MM.1S (cell line): ENCODE data around the gene KLF6.

Experiments used
- DNase-seq: peaks from one replicate; pipeline ENCODE4 v3.0.0-alpha.2; 2015
- H2AFZ ChIP-seq: fragments of 300-600 bp; sonication (generic); 2 replicates; pipeline ENCODE4 v1.6.0; 2016; ENCODE audit warnings: antibody characterized with exemption, low read length
- H3F3A ChIP-seq: fragments of 300-600 bp; sonication (generic); 2 replicates; pipeline ENCODE4 v1.6.1; 2016; ENCODE audit warnings: mild to moderate bottlenecking, antibody characterized with exemption, low read length, moderate library complexity, mixed read lengths; ENCODE audit not compliant: insufficient read depth
- H3K27ac ChIP-seq: fragments of 300-600 bp; sonication (generic); 2 replicates; pipeline ENCODE4 v1.5.1; 2016; ENCODE audit warnings: mild to moderate bottlenecking, low read length
- H3K27me3 ChIP-seq: fragments of 300-600 bp; sonication (generic); replicated peaks from 2 replicates; pipeline ENCODE4 v1.6.0; 2016; ENCODE audit warnings: low read length; ENCODE audit not compliant: insufficient read depth
- H3K36me3 ChIP-seq: fragments of 300-600 bp; sonication (generic); replicated peaks from 2 replicates; pipeline ENCODE4 v1.6.1; 2016; ENCODE audit warnings: mild to moderate bottlenecking, low read length, mixed read lengths; ENCODE audit not compliant: insufficient read depth
- H3K4me1 ChIP-seq: fragments of 300-600 bp; sonication (generic); 2 replicates; pipeline ENCODE4 v1.6.1; 2016; ENCODE audit warnings: low read length, mixed read lengths
- H3K4me2 ChIP-seq: fragments of 300-600 bp; sonication (generic); 2 replicates; pipeline ENCODE4 v1.6.0; 2016; ENCODE audit warnings: low read depth, low read length
- H3K4me3 ChIP-seq: fragments of 300-600 bp; sonication (generic); 2 replicates; pipeline ENCODE4 v1.5.1; 2016; ENCODE audit warnings: low read length, mixed read lengths
- H3K79me2 ChIP-seq: fragments of 300-600 bp; sonication (generic); 2 replicates; pipeline ENCODE4 v1.6.1; 2016; ENCODE audit warnings: mixed run types, low read length, mixed read lengths
- H3K9ac ChIP-seq: fragments of 300-600 bp; sonication (generic); 2 replicates; pipeline ENCODE4 v1.6.1; 2016; ENCODE audit warnings: low read length, mixed read lengths
- H3K9me2 ChIP-seq: fragments of 300-600 bp; sonication (generic); replicated peaks from 2 replicates; pipeline ENCODE4 v1.6.1; 2016; ENCODE audit warnings: mild to moderate bottlenecking, low read length, mixed read lengths; ENCODE audit not compliant: insufficient read depth
- H3K9me3 ChIP-seq: fragments of 300-600 bp; sonication (generic); replicated peaks from 2 replicates; pipeline ENCODE4 v1.6.1; 2016; ENCODE audit warnings: mild to moderate bottlenecking, low read length, mixed read lengths; ENCODE audit not compliant: insufficient read depth
- H4K20me1 ChIP-seq: fragments of 300-600 bp; sonication (generic); 2 replicates; pipeline ENCODE4 v1.6.1; 2016; ENCODE audit warnings: mild to moderate bottlenecking, low read length, moderate library complexity, mixed read lengths; ENCODE audit not compliant: insufficient read depth
- CTCF ChIP-seq: fragments of 300-600 bp; sonication (generic); IDR thresholded peaks from 2 replicates; pipeline ENCODE4 v1.5.1; 2016; ENCODE audit warnings: antibody characterized with exemption, low read length, mixed read lengths
- EZH2 ChIP-seq: fragments of 300-600 bp; sonication (generic); optimal IDR thresholded peaks from 2 replicates; pipeline ENCODE3; 2017; ENCODE audit warnings: low read depth, mild to moderate bottlenecking, antibody characterized with exemption, low read length, mixed read lengths
- EZH2phosphoT487 ChIP-seq: fragments of 300-600 bp; sonication (generic); IDR thresholded peaks from 2 replicates; pipeline ENCODE4 v1.6.1; 2018; ENCODE audit warnings: antibody characterized with exemption, low read length

Gene KLF6

GRCh38 chr10:3789621-3790020 lies 4.6 kb upstream of the KLF6 start:
- Histone ChIP-seq H3K9me2 (no peaks in the 10 kb centered on the region), H3K4me2 (no peak overlapping the region), H3K4me1 (no peaks in the 10 kb centered on the region), H3F3A (peaks cover 8% of the 10 kb centered on the region), H3K9me3 (no peaks in the 10 kb centered on the region), H2AFZ (no peak overlapping the region), H4K20me1 (no peaks in the 10 kb centered on the region), H3K36me3 (no peaks in the 10 kb centered on the region), H3K27me3 (no peaks in the 10 kb centered on the region), H3K9ac (no peak overlapping the region), H3K4me3 (no peak overlapping the region), H3K27ac (no peak overlapping the region), H3K79me2 (peaks cover 7% of the 10 kb centered on the region)
- no peak for TF ChIP-seq CTCF
- DNase-seq: no peak

- Histone ChIP-seq H3K4me3 (no peak overlapping the region), H3K9me2 (no peaks in the 10 kb centered on the region), H3K9me3 (no peaks in the 10 kb centered on the region), H3K27ac (no peak overlapping the region), H3K79me2 (peaks cover 25% of the 10 kb centered on the region), H2AFZ (no peak overlapping the region), H3K4me2 (no peak overlapping the region), H4K20me1 (no peaks in the 10 kb centered on the region), H3K9ac (no peak overlapping the region), H3K27me3 (no peaks in the 10 kb centered on the region), H3K36me3 (no peaks in the 10 kb centered on the region), H3K4me1 (no peaks in the 10 kb centered on the region), H3F3A (peaks cover 26% of the 10 kb centered on the region)
- DNase-seq: no peak
- TF ChIP-seq EZH2phosphoT487 (no peak), EZH2 (no peak), CTCF (no peak)
Measured at GRCh38 chr10:3787816-3788215, 2.8 kb upstream of the KLF6 start.

GRCh38 chr10:3787016-3787400 lies 2.0 kb upstream of the KLF6 start:
- Histone ChIP-seq H3K4me2 (no peak overlapping the region), H3K4me3 (no peak overlapping the region), H3K27ac (no peak overlapping the region), H3K4me1 (peaks cover 5% of the 10 kb centered on the region), H3K79me2 (peaks cover 34% of the 10 kb centered on the region), H4K20me1 (peaks cover 3% of the 10 kb centered on the region; the same call in 1 of the 2 replicates), H3K9ac (no peak overlapping the region), H2AFZ (no peak overlapping the region), H3F3A (peaks cover 34% of the 10 kb centered on the region), H3K36me3 (peaks cover 6% of the 10 kb centered on the region; the same call in 1 of the 2 replicates), H3K9me3 (no peaks in the 10 kb centered on the region), H3K9me2 (no peaks in the 10 kb centered on the region), H3K27me3 (no peaks in the 10 kb centered on the region)
- no peak for TF ChIP-seq CTCF
- no peak for TF ChIP-seq EZH2
- no peak for TF ChIP-seq EZH2phosphoT487
- no peak for DNase-seq
